HEK293 (cell line): ENCODE results near the gene RAMAC.

ENCODE experiments used
- HOXD13 ChIP-seq: sonication (generic); formaldehyde crosslinking; IDR thresholded peaks from 2 replicates; pipeline ENCODE4 v1.8.0; 2022; ENCODE audit warnings: missing genetic modification reagents, borderline replicate concordance
- SALL2 ChIP-seq: fragments of 450-650 bp; formaldehyde crosslinking; IDR thresholded peaks from 2 replicates; pipeline ENCODE4 v1.5.0; 2017; ENCODE audit warnings: missing biosample characterization, mild to moderate bottlenecking, missing genetic modification characterization, borderline replicate concordance
- WT1 ChIP-seq: fragments of 450-650 bp; formaldehyde crosslinking; IDR thresholded peaks from 2 replicates; pipeline ENCODE4 v1.5.1; 2016; ENCODE audit warnings: missing biosample characterization, missing genetic modification characterization
- ZNF24 ChIP-seq: fragments of 450-650 bp; formaldehyde crosslinking; IDR thresholded peaks from 2 replicates; pipeline ENCODE4 v1.5.1; 2016; ENCODE audit warnings: missing biosample characterization, missing genetic modification characterization
- ZNF248 ChIP-seq: fragments of 450-650 bp; formaldehyde crosslinking; IDR thresholded peaks from 2 replicates; pipeline ENCODE4 v1.5.1; 2017; ENCODE audit warnings: missing biosample characterization, missing genetic modification characterization
- ZNF423 ChIP-seq: fragments of 450-650 bp; formaldehyde crosslinking; IDR thresholded peaks from 2 replicates; pipeline ENCODE4 v1.5.1; 2016; ENCODE audit warnings: missing biosample characterization, missing genetic modification characterization
- ZNF530 ChIP-seq: fragments of 450-650 bp; formaldehyde crosslinking; IDR thresholded peaks from 2 replicates; pipeline ENCODE4 v1.5.1; 2016; ENCODE audit warnings: low read depth, missing biosample characterization, missing genetic modification characterization
- ZNF548 ChIP-seq: fragments of 450-650 bp; formaldehyde crosslinking; IDR thresholded peaks from 2 replicates; pipeline ENCODE4 v1.5.1; 2016; ENCODE audit warnings: missing biosample characterization, missing genetic modification characterization
- ZNF610 ChIP-seq: fragments of 450-650 bp; formaldehyde crosslinking; IDR thresholded peaks from 2 replicates; pipeline ENCODE4 v1.5.1; 2016; ENCODE audit warnings: missing biosample characterization, missing genetic modification characterization, borderline replicate concordance
- TF ChIP-seq, protein P1 (sequence below): fragments of 450-650 bp; formaldehyde crosslinking; IDR thresholded peaks from 2 replicates; pipeline ENCODE4 v1.5.1; 2016; ENCODE audit warnings: missing biosample characterization, missing genetic modification characterization
- TF ChIP-seq, protein P2 (sequence below): fragments of 450-650 bp; formaldehyde crosslinking; IDR thresholded peaks from 2 replicates; pipeline ENCODE4 v1.5.1; 2017; ENCODE audit warnings: missing biosample characterization, missing genetic modification characterization

DNA sequence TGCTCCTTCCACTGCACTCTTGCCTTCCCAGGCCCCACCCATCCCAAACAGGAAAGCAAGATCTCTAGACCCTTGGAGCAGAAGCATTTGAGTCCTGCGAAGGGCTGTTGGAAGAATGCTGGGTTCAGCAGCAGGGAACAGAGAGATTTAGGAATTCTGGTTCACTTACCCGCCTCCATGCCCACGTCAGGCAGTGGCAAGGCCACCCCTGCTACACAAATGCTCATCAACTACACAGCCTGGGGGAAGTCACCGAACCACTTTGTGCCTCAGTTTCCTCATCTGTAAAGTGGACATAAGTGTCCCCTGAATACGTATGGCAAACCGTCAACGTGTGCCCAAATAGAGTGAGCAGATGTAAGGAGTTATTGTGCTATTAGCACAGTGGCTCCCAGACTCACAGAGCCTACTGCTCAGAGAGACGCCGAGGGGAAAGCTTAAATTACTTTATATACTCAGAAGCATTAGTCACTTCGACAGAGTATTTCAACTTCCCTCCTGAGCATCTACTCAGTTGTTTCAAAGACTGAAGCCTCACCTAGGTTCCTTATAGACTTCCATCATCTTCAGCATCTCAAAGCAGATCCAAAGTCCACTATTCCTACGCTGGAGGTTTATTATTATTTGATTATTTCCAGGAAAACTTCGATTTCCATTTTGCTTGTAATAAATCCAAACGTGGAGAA is 34.4 kb upstream of the RAMAC start:
- TF ChIP-seq, protein P1, sequence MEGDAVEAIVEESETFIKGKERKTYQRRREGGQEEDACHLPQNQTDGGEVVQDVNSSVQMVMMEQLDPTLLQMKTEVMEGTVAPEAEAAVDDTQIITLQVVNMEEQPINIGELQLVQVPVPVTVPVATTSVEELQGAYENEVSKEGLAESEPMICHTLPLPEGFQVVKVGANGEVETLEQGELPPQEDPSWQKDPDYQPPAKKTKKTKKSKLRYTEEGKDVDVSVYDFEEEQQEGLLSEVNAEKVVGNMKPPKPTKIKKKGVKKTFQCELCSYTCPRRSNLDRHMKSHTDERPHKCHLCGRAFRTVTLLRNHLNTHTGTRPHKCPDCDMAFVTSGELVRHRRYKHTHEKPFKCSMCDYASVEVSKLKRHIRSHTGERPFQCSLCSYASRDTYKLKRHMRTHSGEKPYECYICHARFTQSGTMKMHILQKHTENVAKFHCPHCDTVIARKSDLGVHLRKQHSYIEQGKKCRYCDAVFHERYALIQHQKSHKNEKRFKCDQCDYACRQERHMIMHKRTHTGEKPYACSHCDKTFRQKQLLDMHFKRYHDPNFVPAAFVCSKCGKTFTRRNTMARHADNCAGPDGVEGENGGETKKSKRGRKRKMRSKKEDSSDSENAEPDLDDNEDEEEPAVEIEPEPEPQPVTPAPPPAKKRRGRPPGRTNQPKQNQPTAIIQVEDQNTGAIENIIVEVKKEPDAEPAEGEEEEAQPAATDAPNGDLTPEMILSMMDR (tag by site-specific recombination) = no peak
- TF ChIP-seq ZNF248 = no peak
- no peak for TF ChIP-seq HOXD13 (CRISPR knock-in tag)
- no peak for TF ChIP-seq ZNF610 (tag by site-specific recombination)
- no peak for TF ChIP-seq ZNF530
- TF ChIP-seq SALL2 = no peak
- TF ChIP-seq ZNF24 (tag by site-specific recombination) = no peak
- no peak for TF ChIP-seq WT1 (tag by site-specific recombination)
- TF ChIP-seq ZNF548 (tag by site-specific recombination) = no peak
- TF ChIP-seq, protein P2, sequence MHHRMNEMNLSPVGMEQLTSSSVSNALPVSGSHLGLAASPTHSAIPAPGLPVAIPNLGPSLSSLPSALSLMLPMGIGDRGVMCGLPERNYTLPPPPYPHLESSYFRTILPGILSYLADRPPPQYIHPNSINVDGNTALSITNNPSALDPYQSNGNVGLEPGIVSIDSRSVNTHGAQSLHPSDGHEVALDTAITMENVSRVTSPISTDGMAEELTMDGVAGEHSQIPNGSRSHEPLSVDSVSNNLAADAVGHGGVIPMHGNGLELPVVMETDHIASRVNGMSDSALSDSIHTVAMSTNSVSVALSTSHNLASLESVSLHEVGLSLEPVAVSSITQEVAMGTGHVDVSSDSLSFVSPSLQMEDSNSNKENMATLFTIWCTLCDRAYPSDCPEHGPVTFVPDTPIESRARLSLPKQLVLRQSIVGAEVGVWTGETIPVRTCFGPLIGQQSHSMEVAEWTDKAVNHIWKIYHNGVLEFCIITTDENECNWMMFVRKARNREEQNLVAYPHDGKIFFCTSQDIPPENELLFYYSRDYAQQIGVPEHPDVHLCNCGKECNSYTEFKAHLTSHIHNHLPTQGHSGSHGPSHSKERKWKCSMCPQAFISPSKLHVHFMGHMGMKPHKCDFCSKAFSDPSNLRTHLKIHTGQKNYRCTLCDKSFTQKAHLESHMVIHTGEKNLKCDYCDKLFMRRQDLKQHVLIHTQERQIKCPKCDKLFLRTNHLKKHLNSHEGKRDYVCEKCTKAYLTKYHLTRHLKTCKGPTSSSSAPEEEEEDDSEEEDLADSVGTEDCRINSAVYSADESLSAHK (tag by site-specific recombination) = no peak
- TF ChIP-seq ZNF423 (tag by site-specific recombination) = no peak
